Natural killer cell (primary cell): ENCODE results near the gene GRM4. TPM values are rescaled to one million over a fixed set of nuclear protein-coding genes. Genes with fewer than 3 reads are reported as not detected.

Experiments used
- ATAC-seq, 3 donors: fragments of 150-1000 bp in 2 of 3; fragments of 200-7000 bp in 1 of 3; cut with Tn5 transposase; 1 replicate in 1 of 3; 2 replicates in 2 of 3; pipeline ENCODE4 v1.10.0; 2021; ENCODE audit warnings: mild to moderate bottlenecking in 2 of 3, moderate library complexity in 2 of 3
- DNase-seq, 2 donors: peaks; one replicate each; pipeline versions ENCODE4 v3.0.0 to v3.0.0-alpha.2; 2013 to 2021; ENCODE audit warnings: mixed read lengths in 1 of 2
- H3K27ac ChIP-seq: one replicate; pipeline ENCODE4 v1.5.1; 2013; ENCODE audit warnings: mild to moderate bottlenecking, low read length
- H3K27me3 ChIP-seq: one replicate; pipeline ENCODE4 v1.6.1; 2013; ENCODE audit warnings: low read length; ENCODE audit not compliant: control insufficient read depth, insufficient read depth
- H3K36me3 ChIP-seq: one replicate; pipeline ENCODE4 v1.6.1; 2013; ENCODE audit warnings: low read length; ENCODE audit not compliant: control insufficient read depth, insufficient read depth
- H3K4me1 ChIP-seq: one replicate; pipeline ENCODE4 v1.6.1; 2013; ENCODE audit warnings: low read length; ENCODE audit not compliant: control insufficient read depth, insufficient read depth
- H3K4me3 ChIP-seq: one replicate; pipeline ENCODE4 v1.5.1; 2013; ENCODE audit warnings: low read length
- H3K9me3 ChIP-seq: one replicate; pipeline ENCODE4 v1.6.1; 2013; ENCODE audit warnings: low read length; ENCODE audit not compliant: control insufficient read depth, insufficient read depth
- H3K27ac Mint-ChIP-seq, 2 donors: one replicate each; pipeline ENCODE4 v1.8.0; 2022; ENCODE audit warnings: mild to moderate bottlenecking in 2 of 2, mixed read lengths in 2 of 2, moderate library complexity in 1 of 2
- H3K27me3 Mint-ChIP-seq, 2 donors: one replicate each; pipeline ENCODE4 v1.8.0; 2022; ENCODE audit warnings: low read depth in 2 of 2, mixed read lengths in 2 of 2
- H3K36me3 Mint-ChIP-seq: one replicate; pipeline ENCODE4 v1.8.0; 2022; ENCODE audit warnings: mixed read lengths
- H3K4me1 Mint-ChIP-seq, 2 donors: one replicate each; pipeline ENCODE4 v1.8.0; 2022; ENCODE audit warnings: mixed read lengths in 2 of 2
- H3K4me3 Mint-ChIP-seq: one replicate; pipeline ENCODE4 v1.8.0; 2022; ENCODE audit warnings: mild to moderate bottlenecking, moderate library complexity, mixed read lengths
- H3K9me3 Mint-ChIP-seq, 2 donors: one replicate each; pipeline ENCODE4 v1.8.0; 2022; ENCODE audit warnings: mixed read lengths in 2 of 2
- WGBS: methylation state at CpG from one replicate; pipeline ENCODE4 v1.1.7; 2013; ENCODE audit warnings: missing lambda C conversion rate; ENCODE audit not compliant: insufficient coverage; 5-methylcytosine and 5-hydroxymethylcytosine counted together
- intact Hi-C: fragments of 100-400 bp; cut with micrococcal nuclease; formaldehyde crosslinking; loops from one replicate; pipeline ENCODE4 v1.14.2; 2022
- total RNA-seq, 4 donors: library from RNA; stranded (reverse); fragments of 120-200 nt in 1 of 4; gene quantifications; one replicate each; pipeline versions ENCODE4 v1.2.3 to v1.2.4, GENCODE V29; 2013 to 2022
- TF ChIP-seq, protein P1 (sequence below): fragments of 200-600 bp; IDR thresholded peaks from one replicate; pipeline ENCODE4 v1.8.0; 2022; ENCODE audit warnings: antibody characterized with exemption

GRM4 gene
- total RNA-seq, 3 donors from 2014 or later (not counting 1 experiment from before 2014, with no cell fraction given), result not detected

DNA sequence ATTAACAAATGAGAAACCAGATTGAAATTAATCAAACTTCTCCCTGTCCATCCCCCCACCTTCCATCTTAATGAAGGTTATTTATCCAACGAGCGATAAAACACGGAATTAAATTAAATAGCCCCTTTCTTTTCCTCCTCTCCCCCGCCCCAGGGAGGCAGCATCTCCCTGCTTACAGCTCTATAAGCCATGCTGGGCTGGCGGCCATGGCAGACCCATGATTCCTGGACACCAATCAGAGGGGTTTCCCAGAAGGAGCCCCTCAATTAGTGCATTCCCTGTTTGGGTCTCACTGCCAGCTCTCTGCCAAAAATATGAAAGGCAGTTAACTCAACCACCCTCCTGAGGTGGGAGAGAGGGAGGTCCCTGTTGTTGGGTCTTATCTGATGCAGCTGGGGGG lies 33.8 kb downstream of the GRM4 start:
- intact Hi-C loops, result no loop called here
- no peak overlapping the region for H3K4me3 ChIP-seq
- no peak for DNase-seq
- H3K27ac ChIP-seq, result no peak overlapping the region
- 71% methylated on average over 5 of the region's 5 CpGs for WGBS
- H3K9me3 ChIP-seq, result no peaks in the 10 kb centered on the region
- H3K27me3 ChIP-seq, result no peaks in the 10 kb centered on the region
- H3K4me1 ChIP-seq, result no peaks in the 10 kb centered on the region
- Mint-ChIP-seq H3K4me3 (no peak overlapping the region), H3K27ac (no peak overlapping the region), H3K27me3 (peaks cover 10 to 22% of the 10 kb centered on the region in 2 donors), H3K4me1 (no peaks in the 10 kb centered on the region), H3K9me3 (no peaks in the 10 kb centered on the region), H3K36me3 (no peaks in the 10 kb centered on the region)
- H3K36me3 ChIP-seq, result no peaks in the 10 kb centered on the region
- no peak for ATAC-seq
- TF ChIP-seq, protein P1, sequence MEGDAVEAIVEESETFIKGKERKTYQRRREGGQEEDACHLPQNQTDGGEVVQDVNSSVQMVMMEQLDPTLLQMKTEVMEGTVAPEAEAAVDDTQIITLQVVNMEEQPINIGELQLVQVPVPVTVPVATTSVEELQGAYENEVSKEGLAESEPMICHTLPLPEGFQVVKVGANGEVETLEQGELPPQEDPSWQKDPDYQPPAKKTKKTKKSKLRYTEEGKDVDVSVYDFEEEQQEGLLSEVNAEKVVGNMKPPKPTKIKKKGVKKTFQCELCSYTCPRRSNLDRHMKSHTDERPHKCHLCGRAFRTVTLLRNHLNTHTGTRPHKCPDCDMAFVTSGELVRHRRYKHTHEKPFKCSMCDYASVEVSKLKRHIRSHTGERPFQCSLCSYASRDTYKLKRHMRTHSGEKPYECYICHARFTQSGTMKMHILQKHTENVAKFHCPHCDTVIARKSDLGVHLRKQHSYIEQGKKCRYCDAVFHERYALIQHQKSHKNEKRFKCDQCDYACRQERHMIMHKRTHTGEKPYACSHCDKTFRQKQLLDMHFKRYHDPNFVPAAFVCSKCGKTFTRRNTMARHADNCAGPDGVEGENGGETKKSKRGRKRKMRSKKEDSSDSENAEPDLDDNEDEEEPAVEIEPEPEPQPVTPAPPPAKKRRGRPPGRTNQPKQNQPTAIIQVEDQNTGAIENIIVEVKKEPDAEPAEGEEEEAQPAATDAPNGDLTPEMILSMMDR, result no peak

DNA sequence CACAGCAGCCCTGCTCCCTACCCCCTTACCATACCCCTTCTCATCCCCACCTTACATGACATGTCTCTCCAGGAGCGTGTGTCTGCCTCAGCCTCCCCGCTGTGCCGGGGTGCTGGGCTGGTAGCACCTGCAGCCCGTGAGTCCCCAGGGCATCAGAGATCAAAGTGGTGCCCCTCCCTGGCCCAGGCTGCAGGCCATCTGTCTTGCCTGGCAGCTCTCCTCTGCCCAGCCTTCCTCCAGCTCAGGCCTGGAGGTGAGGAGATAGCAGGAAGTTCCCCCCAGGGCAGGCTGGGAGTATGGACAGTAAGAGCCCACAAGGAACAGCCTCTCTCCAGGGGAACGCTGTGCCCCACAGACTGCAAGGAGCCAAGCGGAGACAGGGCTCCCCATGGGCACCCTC lies 35.3 kb downstream of the GRM4 start:
- Histone ChIP-seq H3K4me3 (no peak overlapping the region), H3K27ac (no peak overlapping the region), H3K27me3 (no peaks in the 10 kb centered on the region), H3K36me3 (no peaks in the 10 kb centered on the region), H3K9me3 (no peaks in the 10 kb centered on the region), H3K4me1 (no peaks in the 10 kb centered on the region)
- WGBS, result 62% methylated on average over 6 of the region's 6 CpGs
- no peak overlapping the region for H3K4me3 Mint-ChIP-seq
- H3K27me3 Mint-ChIP-seq, result peaks cover 0 to 24% of the 10 kb centered on the region in 2 donors
- H3K4me1 Mint-ChIP-seq, result no peaks in the 10 kb centered on the region
- H3K36me3 Mint-ChIP-seq, result no peaks in the 10 kb centered on the region
- H3K9me3 Mint-ChIP-seq, result no peaks in the 10 kb centered on the region
- intact Hi-C loops, result no loop called here
- TF ChIP-seq, protein P1, result no peak
- H3K27ac Mint-ChIP-seq, result no peak overlapping the region
- DNase-seq, result no peak
- ATAC-seq, result no peak

DNA sequence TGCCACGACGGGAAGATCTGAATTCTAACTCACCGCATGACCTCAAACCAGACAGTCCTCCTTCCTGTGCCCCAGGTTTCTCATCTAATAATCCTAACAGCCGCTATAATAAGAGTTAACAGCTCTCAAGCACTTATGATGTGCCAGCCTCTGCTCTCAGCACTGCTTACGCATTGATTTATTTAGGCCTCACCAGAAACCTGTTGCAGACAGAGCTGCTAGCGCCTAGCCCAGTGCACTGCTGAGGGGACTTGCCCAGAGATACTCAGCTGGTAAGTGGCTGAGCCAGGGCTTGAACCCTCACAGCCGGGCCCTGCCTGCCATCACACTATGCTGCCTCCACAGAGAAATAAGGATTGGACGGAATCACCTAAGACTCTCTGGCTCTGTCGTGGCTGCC lies 37.7 kb downstream of the GRM4 start:
- TF ChIP-seq, protein P1, result no peak
- no peaks in the 10 kb centered on the region for H3K27me3 ChIP-seq
- H3K36me3 ChIP-seq, result no peaks in the 10 kb centered on the region
- DNase-seq, result no peak
- H3K9me3 ChIP-seq, result no peaks in the 10 kb centered on the region
- H3K4me1 ChIP-seq, result no peaks in the 10 kb centered on the region
- Mint-ChIP-seq H3K4me3 (no peak overlapping the region), H3K27ac (no peak overlapping the region), H3K4me1 (no peaks in the 10 kb centered on the region), H3K27me3 (peaks cover 0 to 15% of the 10 kb centered on the region in 2 donors), H3K9me3 (no peaks in the 10 kb centered on the region), H3K36me3 (no peaks in the 10 kb centered on the region)
- H3K4me3 ChIP-seq, result no peak overlapping the region
- H3K27ac ChIP-seq, result no peak overlapping the region
- intact Hi-C loops, result no loop called here
- 87% methylated on average over 9 of the region's 9 CpGs for WGBS
- ATAC-seq, result no peak

DNA sequence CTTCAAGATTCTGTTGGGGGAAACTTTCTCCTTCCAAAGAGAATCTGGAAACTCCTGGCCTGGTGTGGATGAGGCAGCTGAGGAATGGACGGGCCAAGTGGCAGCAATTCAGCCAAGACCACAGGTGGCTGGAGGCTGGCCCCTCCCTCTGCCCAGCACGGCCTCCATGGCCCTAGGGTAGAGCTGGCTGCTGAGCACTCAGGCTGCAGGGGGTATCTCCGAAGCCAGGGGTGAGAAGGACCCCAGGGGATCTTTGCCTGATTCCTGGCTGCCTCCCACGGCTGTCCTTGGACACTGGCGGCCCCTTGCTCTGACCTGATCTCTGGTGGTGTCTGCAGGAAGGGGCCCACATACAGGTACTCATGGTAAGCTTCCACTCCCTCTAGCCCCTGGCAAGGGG lies 39.0 kb downstream of the GRM4 start:
- Mint-ChIP-seq H3K4me3 (no peak overlapping the region), H3K27ac (no peak overlapping the region), H3K27me3 (peaks cover 0 to 14% of the 10 kb centered on the region in 2 donors), H3K4me1 (no peaks in the 10 kb centered on the region), H3K36me3 (no peaks in the 10 kb centered on the region), H3K9me3 (no peaks in the 10 kb centered on the region)
- TF ChIP-seq, protein P1, result no peak
- Histone ChIP-seq H3K36me3 (no peaks in the 10 kb centered on the region), H3K9me3 (no peaks in the 10 kb centered on the region), H3K27ac (no peak overlapping the region), H3K4me1 (no peaks in the 10 kb centered on the region), H3K4me3 (no peak overlapping the region), H3K27me3 (no peaks in the 10 kb centered on the region)
- intact Hi-C loops, result no loop called here
- WGBS, result 68% methylated on average over 5 of the region's 5 CpGs
- no peak for DNase-seq
- no peak for ATAC-seq
